ENCODE measurements around the gene ZNF639. TPM values are rescaled to one million over a fixed set of nuclear protein-coding genes. Genes with fewer than 3 reads are reported as not detected.

The ZNF639 gene
- total RNA-seq, 1 donor from 2014 or later, result 30.1 TPM

Other genes starting within 250 kb of the ZNF639 start
- gene PIK3CA, start 174.7 kb upstream of the ZNF639 start, total RNA-seq (ENCODE audit: insufficient read depth, low replicate concordance), result 30.8 TPM
- 8.2 TPM for gene KCNMB3, start 71.9 kb upstream of the ZNF639 start, total RNA-seq (ENCODE audit: insufficient read depth, low replicate concordance)
- 59.5 TPM for gene MFN1, start 24.7 kb downstream of the ZNF639 start, total RNA-seq (ENCODE audit: insufficient read depth, low replicate concordance)
- gene GNB4, start 128.4 kb downstream of the ZNF639 start, total RNA-seq (ENCODE audit: insufficient read depth, low replicate concordance), result 102 TPM
- gene ACTL6A, start 239.9 kb downstream of the ZNF639 start, total RNA-seq (ENCODE audit: insufficient read depth, low replicate concordance), result 87.2 TPM